UCSD-AML1 (cell line): Measurements from ENCODE around the gene ELL2.
"Not testable (repeated sequence)": the region's sequence is repeated elsewhere in the genome, so short reads cannot be mapped to it uniquely, and the experiment has no call there.

Source experiments
- DNase-seq: peaks from one replicate; lab custom pipeline; 2025; ENCODE audit not compliant: unreplicated experiment; lab: John Stamatoyannopoulos, UW

Gene ELL2

DNA sequence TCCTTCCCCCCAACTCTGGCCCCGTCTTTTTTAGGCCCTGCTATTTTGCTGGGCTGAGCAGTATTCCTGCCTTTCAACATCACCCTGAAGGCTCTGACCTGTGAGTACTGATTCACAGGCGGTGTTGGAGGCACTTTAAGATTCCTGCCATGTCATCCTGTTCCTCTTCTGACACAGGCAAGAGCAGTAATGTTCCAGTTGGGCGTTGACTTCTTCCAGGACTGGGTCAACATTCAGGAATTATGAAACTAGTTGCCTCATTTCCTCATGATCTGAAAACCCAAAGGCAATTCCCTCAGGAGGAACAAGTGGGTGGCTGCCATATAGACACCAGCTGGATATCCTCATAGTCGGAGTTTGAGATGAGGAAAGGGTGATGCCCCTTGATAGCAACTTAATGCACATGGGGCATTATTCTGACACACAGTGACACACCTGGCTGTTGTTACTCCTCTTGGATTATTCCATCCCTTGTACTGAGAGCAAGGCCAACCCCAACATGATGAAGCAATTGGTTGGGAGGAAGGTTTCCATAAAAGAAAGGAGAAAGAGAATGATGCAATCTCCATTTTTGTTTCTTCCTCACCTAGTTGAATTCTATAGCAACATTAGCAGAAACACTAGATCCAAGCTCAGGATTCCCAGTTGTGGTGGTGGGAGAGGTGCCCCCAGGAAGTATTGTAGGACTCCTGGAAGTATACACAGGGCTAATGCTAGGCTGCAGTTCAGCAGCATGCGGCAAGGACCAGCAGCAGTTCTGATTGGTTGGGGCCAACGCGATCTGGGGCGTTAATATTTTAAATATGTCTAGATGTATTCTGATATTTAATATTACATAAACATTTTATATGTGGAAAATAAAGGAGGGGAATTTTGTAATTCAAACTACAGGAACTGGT is 119.5 kb downstream of the ELL2 start:
- peak; percentile 13 for DNase-seq

DNA sequence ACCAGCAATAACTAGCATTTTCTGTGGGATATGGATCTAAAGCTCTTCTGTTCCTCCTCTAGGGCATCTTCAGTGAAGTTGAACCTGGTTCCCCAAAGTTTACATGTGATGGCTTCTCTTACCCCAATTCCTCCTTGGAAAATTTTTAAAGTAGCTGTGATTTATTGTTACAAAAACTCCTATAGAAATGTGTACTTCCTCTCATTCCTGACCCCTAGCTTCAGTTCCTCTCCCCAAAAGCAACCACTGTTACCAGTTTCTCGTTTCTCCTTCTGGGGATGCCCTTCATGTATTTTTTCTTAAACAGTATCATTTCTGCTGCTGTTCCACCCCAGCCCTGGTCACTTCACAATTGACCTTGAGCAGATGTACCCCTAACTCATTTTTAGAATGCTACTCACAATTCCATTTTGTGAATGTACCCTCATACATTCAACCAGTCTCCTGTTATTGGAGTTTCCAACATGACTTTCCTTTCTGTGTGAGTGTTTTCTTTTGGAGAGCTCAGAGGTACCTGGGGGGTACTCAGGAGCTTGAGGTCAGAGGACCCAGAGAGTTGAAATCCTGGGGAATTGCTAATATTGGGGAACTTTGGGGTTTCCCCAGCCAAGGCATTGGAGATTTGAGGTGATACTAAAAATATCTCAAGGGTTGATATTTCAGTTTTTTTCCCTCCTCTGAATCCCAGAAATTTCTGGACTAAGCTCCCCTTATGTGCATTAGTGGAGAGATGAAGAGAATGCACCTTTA is 120.5 kb downstream of the ELL2 start:
- no peak for DNase-seq

DNA sequence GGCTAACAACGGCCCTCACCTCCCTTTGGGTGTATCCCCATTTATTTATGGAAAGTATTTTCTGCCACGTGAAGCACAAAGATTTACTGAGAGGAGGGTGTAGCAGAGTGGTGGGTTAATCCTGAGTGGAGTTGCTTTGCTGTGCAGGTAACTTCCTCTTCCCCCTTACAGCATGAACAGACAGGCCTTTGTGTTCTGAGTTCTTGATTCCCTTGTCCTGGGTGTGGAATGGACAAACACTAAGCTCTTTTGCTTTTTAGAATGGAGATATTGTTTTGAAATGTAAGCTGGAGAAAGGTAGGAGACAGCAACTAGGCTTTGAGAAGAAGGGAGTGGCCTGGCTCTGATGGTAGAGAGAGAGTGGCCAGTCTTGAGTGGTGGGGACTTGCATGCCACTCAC is 122.0 kb downstream of the ELL2 start:
- DNase-seq: no peak

DNA sequence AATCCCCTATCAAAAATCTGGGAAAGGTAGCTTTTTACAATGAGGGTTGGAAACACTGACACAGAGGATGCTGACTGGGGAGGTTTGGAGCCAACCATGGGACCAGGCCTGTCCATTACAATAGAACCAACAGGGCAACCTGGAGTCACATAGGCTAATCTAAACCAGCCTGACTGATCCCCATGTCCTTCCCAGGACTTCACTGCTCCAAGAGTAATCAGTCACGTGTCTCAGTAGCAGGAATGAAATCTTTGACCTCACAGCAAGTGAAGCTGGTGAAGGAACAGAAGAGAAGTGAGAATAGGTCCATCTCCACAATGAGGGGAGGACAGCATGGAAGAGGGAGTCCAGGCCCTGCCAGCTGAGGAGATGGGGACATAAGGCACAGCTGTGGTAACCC is 123.1 kb downstream of the ELL2 start:
- no peak for DNase-seq

DNA sequence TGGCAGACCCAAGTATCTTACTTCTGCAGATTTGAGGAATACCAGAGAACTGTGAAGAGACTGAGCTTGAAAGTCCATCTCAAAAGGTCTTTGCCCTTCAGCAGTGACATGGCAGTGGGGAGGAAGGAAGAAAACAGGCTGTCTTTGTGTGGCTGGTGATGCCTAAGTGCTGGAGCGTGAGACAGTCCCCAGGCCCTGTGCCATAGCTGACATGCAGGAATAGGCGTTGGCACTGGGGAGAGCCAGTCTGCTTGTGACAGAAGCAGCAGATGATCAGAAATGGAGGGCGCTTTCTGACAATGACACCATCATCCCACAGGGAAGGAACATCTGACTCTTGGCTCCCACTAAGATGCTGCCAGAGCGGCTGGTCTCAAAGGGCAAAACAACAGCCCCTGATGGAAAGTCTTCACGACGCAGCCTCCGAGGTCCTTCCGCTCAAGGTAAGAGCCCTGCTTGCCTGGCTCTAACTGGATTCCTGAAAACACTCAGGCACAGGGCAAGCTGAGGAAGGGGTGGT is 123.6 kb downstream of the ELL2 start:
- DNase-seq: no peak

DNA sequence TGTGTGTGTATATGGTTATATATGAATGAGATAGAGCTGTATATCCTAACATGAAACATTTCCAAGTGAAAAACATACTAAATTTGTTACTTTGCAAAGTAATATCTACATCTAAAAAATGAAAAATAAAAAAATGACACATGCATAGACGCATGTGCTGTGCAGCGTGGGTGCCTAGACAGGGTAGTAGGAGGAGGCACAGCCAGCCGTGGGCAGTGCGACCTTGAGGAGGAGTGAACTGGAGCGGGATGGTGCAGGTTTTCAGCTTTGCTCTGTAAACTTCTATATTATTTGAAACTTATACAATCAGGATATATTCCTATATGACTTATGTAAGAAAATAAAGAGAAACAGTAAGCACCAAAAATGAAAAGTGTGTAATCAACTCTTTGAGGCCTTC is 124.2 kb downstream of the ELL2 start:
- no peak for DNase-seq

DNA sequence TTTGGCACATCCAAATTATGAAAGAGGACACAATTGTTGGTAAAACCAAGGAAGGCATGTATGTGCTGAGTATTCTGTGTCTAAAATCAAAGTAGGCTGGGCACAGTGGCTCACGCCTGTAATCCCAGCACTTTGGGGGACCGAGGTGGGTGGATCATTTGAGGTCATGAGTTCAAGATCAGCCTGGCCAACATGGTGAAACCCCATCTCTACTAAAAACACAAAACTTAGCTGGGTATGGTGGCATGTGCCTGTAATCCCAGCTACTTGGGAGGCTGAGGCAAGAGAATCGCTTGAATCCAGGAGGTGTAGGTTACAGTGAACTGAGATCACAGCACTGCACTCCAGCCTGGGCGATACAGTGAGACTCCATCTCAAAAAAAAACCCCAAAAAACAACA is 124.7 kb downstream of the ELL2 start:
- not testable (repeated sequence) for DNase-seq

DNA sequence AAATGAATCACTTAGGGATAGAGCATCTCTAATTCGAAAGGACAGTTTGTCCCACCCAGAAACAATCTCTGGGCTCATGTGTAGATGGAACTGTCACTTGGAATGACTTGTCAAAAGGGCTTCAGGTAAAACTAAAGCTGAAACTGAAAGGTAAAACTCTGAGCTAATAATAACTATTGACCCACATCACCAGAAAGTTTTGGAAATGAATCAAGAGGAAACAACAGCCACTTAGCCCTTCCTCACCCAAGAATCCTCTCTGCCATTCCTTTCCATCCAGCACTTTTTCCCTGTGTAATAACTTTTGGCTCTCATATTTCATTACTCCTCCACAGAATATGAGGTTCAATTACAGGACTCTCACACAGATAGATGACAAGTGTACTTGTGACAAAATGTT is 125.1 kb downstream of the ELL2 start:
- no peak for DNase-seq

DNA sequence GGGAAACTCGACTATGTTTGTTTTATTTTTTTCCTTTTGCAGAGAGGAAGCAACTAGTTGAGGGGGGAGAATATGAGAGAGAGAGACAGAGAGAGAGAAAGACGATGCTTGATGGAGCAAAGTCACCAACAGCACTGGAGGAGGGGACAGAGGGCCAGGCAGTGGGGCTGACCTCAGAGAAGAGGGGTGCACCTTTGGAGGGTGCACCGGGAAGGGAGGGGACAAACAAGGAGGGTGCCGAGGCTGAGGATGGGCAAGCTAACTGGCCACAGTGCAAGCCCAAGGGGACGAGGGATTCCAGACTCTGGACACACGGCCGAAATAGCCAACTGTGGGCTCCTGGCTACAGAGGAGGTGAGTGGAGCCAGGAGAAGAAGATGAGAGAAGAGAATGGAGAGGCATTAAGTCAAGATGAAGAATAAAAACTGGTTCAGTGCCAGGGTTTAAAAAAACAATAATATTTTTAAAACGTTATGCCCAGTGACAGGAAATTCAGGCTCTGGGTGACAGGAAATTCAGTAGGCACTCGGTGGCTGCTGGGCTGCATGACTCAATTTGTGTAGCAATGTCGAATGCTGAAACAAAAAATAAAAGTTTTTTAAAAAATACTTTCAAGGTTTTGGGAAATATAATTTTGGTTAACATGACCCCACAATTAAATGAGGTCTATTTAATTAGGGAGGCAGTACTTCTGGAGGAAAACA is 125.8 kb downstream of the ELL2 start:
- peak; percentile 41 for DNase-seq
